B cell (primary cell): Measurements from ENCODE around the gene CBL. TPM values are rescaled to one million over a fixed set of nuclear protein-coding genes. Genes with fewer than 3 reads are reported as not detected.

Experiments
- ATAC-seq: fragments of 200-7000 bp; cut with Tn5 transposase; one replicate; pipeline ENCODE4 v1.10.0; 2021; ENCODE audit warnings: low read depth, mild to moderate bottlenecking, moderate number of reproducible peaks, moderate library complexity
- CTCF ChIA-PET: fragments of 350-600 bp; sonication (Branson Sonifier 250); formaldehyde crosslinking; loops from one replicate; lab custom pipeline; 2021; ENCODE audit warnings: antibody characterized with exemption, inconsistent platforms; lab: Charles Lee
- POLR2A ChIA-PET: fragments of 350-600 bp; sonication (Branson Sonifier 250); formaldehyde crosslinking; loops from one replicate; lab custom pipeline; 2021; ENCODE audit warnings: antibody characterized with exemption; lab: Charles Lee
- DNase-seq: peaks from one replicate; pipeline ENCODE4 v3.0.0; 2013
- H2AFZ ChIP-seq: 2 replicates; pipeline ENCODE4 v1.6.1; 2012; ENCODE audit warnings: mild to moderate bottlenecking, low read depth, low read length; ENCODE audit not compliant: insufficient read depth, poor library complexity, severe bottlenecking
- H3K27ac ChIP-seq, 2 donors: 1 replicate in 1 of 2; 2 replicates in 1 of 2; pipeline ENCODE4 v1.5.1; 2012 to 2013; ENCODE audit warnings: low read length in 2 of 2, mild to moderate bottlenecking in 2 of 2, moderate library complexity in 1 of 2
- H3K27me3 ChIP-seq, 4 experiments: fragments of 200-600 bp in 1 of 4; sonication (generic) in 1 of 4; replicated peaks in 1 of 4; 1 replicate in 2 of 4; 2 replicates in 2 of 4; pipeline versions ENCODE4 v1.6.1 to v1.7.0; 2013 to 2016; ENCODE audit warnings: low read length in 3 of 4, mild to moderate bottlenecking in 2 of 4, mixed read lengths in 1 of 4, moderate library complexity in 1 of 4; ENCODE audit not compliant: insufficient read depth in 4 of 4, control insufficient read depth in 3 of 4; ENCODE audit errors: control extremely low read depth in 1 of 4
- H3K36me3 ChIP-seq, 2 experiments: replicated peaks in 1 of 2; 1 replicate in 1 of 2; 2 replicates in 1 of 2; pipeline versions ENCODE4 v1.6.1 to v1.7.1; 2013; ENCODE audit warnings: low read length in 1 of 2; ENCODE audit not compliant: insufficient read depth in 2 of 2, control insufficient read depth in 1 of 2; ENCODE audit errors: control extremely low read depth in 1 of 2, extremely low read depth in 1 of 2
- H3K4me1 ChIP-seq, 2 donors: fragments of 200-600 bp in 1 of 2; sonication (generic) in 1 of 2; 1 replicate in 1 of 2; 2 replicates in 1 of 2; pipeline versions ENCODE4 v1.5.1 to v1.6.1; 2013 to 2017; ENCODE audit warnings: low read length in 2 of 2; ENCODE audit not compliant: control insufficient read depth in 2 of 2, insufficient read depth in 2 of 2
- H3K4me2 ChIP-seq: replicated peaks from 2 replicates; pipeline ENCODE3; 2012; ENCODE audit warnings: mild to moderate bottlenecking, low read depth, low read length; ENCODE audit not compliant: poor library complexity, severe bottlenecking
- H3K4me3 ChIP-seq, 5 experiments: fragments of 200-600 bp in 1 of 5; sonication (generic) in 1 of 5; 1 replicate in 3 of 5; 2 replicates in 2 of 5; pipeline versions ENCODE4 v1.5.1 to v1.7.0; 2011 to 2016; ENCODE audit warnings: low read length in 4 of 5, mild to moderate bottlenecking in 4 of 5, low read depth in 2 of 5, control low read depth in 1 of 5, moderate library complexity in 1 of 5; ENCODE audit not compliant: insufficient read depth in 1 of 5; ENCODE audit errors: control extremely low read depth in 1 of 5, extremely low read depth in 1 of 5
- H3K79me2 ChIP-seq: fragments of 200-600 bp; sonication (generic); one replicate; pipeline ENCODE4 v1.6.0; 2016; ENCODE audit warnings: low read length; ENCODE audit not compliant: control insufficient read depth, insufficient read depth
- H3K9ac ChIP-seq: fragments of 200-600 bp; sonication (generic); 2 replicates; pipeline ENCODE4 v1.6.1; 2017; ENCODE audit warnings: mild to moderate bottlenecking, low read length, moderate library complexity
- H3K9me3 ChIP-seq, 3 donors: one replicate each; pipeline versions ENCODE4 v1.6.1 to v1.7.1; 2013; ENCODE audit warnings: low read length in 2 of 3; ENCODE audit not compliant: control insufficient read depth in 2 of 3, insufficient read depth in 1 of 3; ENCODE audit errors: control extremely low read depth in 1 of 3
- H4K20me1 ChIP-seq: 2 replicates; pipeline ENCODE4 v1.6.0; 2012; ENCODE audit warnings: mild to moderate bottlenecking, low read length; ENCODE audit not compliant: insufficient read depth, control insufficient read depth, poor library complexity, severe bottlenecking
- H3K27ac Mint-ChIP-seq: one replicate; pipeline ENCODE4 v1.8.0; 2021; ENCODE audit warnings: mixed read lengths
- H3K27me3 Mint-ChIP-seq: one replicate; pipeline ENCODE4 v1.8.0; 2021; ENCODE audit warnings: mixed read lengths
- H3K4me1 Mint-ChIP-seq: one replicate; pipeline ENCODE4 v1.8.0; 2021; ENCODE audit warnings: mixed read lengths
- H3K4me3 Mint-ChIP-seq: one replicate; pipeline ENCODE4 v1.8.0; 2021; ENCODE audit warnings: mixed read lengths
- H3K9me3 Mint-ChIP-seq: one replicate; pipeline ENCODE4 v1.8.0; 2022; ENCODE audit warnings: mixed read lengths; ENCODE audit not compliant: insufficient read depth
- CTCF ChIP-seq: fragments of 200-600 bp; IDR thresholded peaks from one replicate; pipeline ENCODE4 v1.8.0; 2022; ENCODE audit warnings: antibody characterized with exemption, mild to moderate bottlenecking
- EZH2 ChIP-seq: IDR thresholded peaks from 2 replicates; pipeline ENCODE4 v1.6.1; 2012; ENCODE audit warnings: borderline replicate concordance, low read depth, mild to moderate bottlenecking, moderate library complexity, low read length; ENCODE audit not compliant: insufficient read depth, poor library complexity, severe bottlenecking
- WGBS: methylation state at CpG from one replicate; pipeline ENCODE4 v1.1.5; 2013; ENCODE audit warnings: missing lambda C conversion rate; ENCODE audit not compliant: insufficient coverage; 5-methylcytosine and 5-hydroxymethylcytosine counted together
- intact Hi-C: fragments of 100-400 bp; cut with micrococcal nuclease; formaldehyde crosslinking; loops from one replicate; pipeline ENCODE4 v1.10.0; 2022
- polyA plus RNA-seq: library from polyadenylated mRNA; depleted of rRNA; stranded (reverse); fragments of >200 nt; gene quantifications from 2 replicates; pipeline ENCODE4 v1.2.3, GENCODE V29; 2012
- total RNA-seq, 2 donors: library from RNA; stranded (reverse); fragments of 120-200 nt in 1 of 2; gene quantifications; 1 replicate in 1 of 2; 2 replicates in 1 of 2; pipeline versions ENCODE4 v1.2.3 to v1.2.4, GENCODE V29; 2013 to 2022

CBL gene
- total and polyA plus RNA-seq, 2 donors (not counting 1 experiment from before 2014, with no cell fraction given): 11.7 to 35.2 TPM

- CTCF ChIA-PET: no interaction called here
- intact Hi-C loops: no loop called here
- POLR2A ChIA-PET: no interaction called here
- Histone ChIP-seq H3K9me3 (peaks cover 0 to 2% (median 0%) of the 10 kb centered on the region in 3 donors), H2AFZ (no peak overlapping the region), H3K9ac (no peak overlapping the region), H3K79me2 (no peaks in the 10 kb centered on the region), H3K4me3 (no peak overlapping the region), H3K27me3 (peaks cover 0 to 44% (median 17%) of the 10 kb centered on the region in 4 experiments), H3K4me1 (peaks cover 13% of the 10 kb centered on the region in 2 donors), H3K4me2 (no peak overlapping the region), H3K36me3 (no peaks in the 10 kb centered on the region), H3K27ac (no peak overlapping the region), H4K20me1 (no peaks in the 10 kb centered on the region)
- WGBS: 88% methylated on average over 11 of the region's 12 CpGs
- H3K27me3 Mint-ChIP-seq: peaks cover 60% of the 10 kb centered on the region
- ATAC-seq (no peak), DNase-seq (no peak)
- TF ChIP-seq CTCF: no peak
- no peak for TF ChIP-seq EZH2
- H3K4me1 Mint-ChIP-seq: peaks cover 14% of the 10 kb centered on the region
- H3K27ac Mint-ChIP-seq: no peak overlapping the region
- H3K9me3 Mint-ChIP-seq: no peaks in the 10 kb centered on the region
- H3K4me3 Mint-ChIP-seq: no peak overlapping the region
Observed at GRCh38 chr11:119345685-119346084, 139.5 kb downstream of the CBL start.

- Histone ChIP-seq H2AFZ (no peak within 1 kb of the TSS), H3K79me2 (no peaks in the 10 kb centered on the region), H3K4me1 (peaks cover 4% of the 10 kb centered on the region in 2 donors), H3K27ac (no peak within 1 kb of the TSS), H3K27me3 (peaks cover 0 to 38% (median 10%) of the 10 kb centered on the region in 4 experiments), H3K9me3 (no peaks in the 10 kb centered on the region), H3K4me3 (no peak within 1 kb of the TSS), H4K20me1 (no peaks in the 10 kb centered on the region), H3K9ac (no peak within 1 kb of the TSS), H3K4me2 (no peak within 1 kb of the TSS), H3K36me3 (no peaks in the 10 kb centered on the region)
- no peak for TF ChIP-seq CTCF
- no peak for TF ChIP-seq EZH2
- H3K27ac Mint-ChIP-seq: no peak within 1 kb of the TSS
- H3K27me3 Mint-ChIP-seq: peaks cover 61% of the 10 kb centered on the region
- no peak within 1 kb of the TSS for H3K4me3 Mint-ChIP-seq
- 57% methylated on average over 2 of the region's 6 CpGs for WGBS
- no peaks in the 10 kb centered on the region for H3K9me3 Mint-ChIP-seq
- intact Hi-C loops: no loop called here
- DNase-seq (no peak), ATAC-seq (no peak)
- CTCF ChIA-PET: interaction anchor here (1.1 to 2.2 kb wide), 2 partner anchors 10 to 21 kb away, joined by 3 to 12 read pairs; no protein-coding TSS in a partner anchor
- POLR2A ChIA-PET: no interaction called here
- H3K4me1 Mint-ChIP-seq: peaks cover 5% of the 10 kb centered on the region
Observed at GRCh38 chr11:119346605-119347004, 140.5 kb downstream of the CBL start, which contains the start of gene MFRP. MFRP (minus strand) TSS chr11:119346705; CDS start chr11:119346513, 192 bp downstream.
